ENCODE results near the gene HOXA5. TPM values are rescaled to one million over a fixed set of nuclear protein-coding genes. Genes with fewer than 3 reads are reported as not detected.
A peak's percentile ranks its signal among the peaks of the same experiment; 100 is the strongest.

Gene HOXA5
- total RNA-seq, 1 donor from 2014 or later, result not detected

GRCh38 chr7:27189997-27190748, 46.7 kb upstream of the HOXA5 start:
- peaks cover 87% of the 10 kb centered on the region for H3K27me3 Mint-ChIP-seq (ENCODE audit: low read depth)
- no peak for TF ChIP-seq CTCF (IDR thresholded peaks at IDR 0.05)
- H3K4me1 Mint-ChIP-seq (ENCODE audit: low read depth), result peaks cover 31% of the 10 kb centered on the region
- H3K4me3 Mint-ChIP-seq (ENCODE audit: unreplicated experiment), result no peak overlapping the region
- no peaks in the 10 kb centered on the region for H3K9me3 Mint-ChIP-seq (ENCODE audit: low read depth)
- no peak overlapping the region for H3K27ac Mint-ChIP-seq (ENCODE audit: unreplicated experiment)
- H3K36me3 Mint-ChIP-seq (ENCODE audit: low read depth), result peaks cover 4% of the 10 kb centered on the region
- DNase-seq (ENCODE audit: low spot score), result no peak

GRCh38 chr7:27189295-27189996, 46.0 kb upstream of the HOXA5 start:
- H3K27ac Mint-ChIP-seq (ENCODE audit: unreplicated experiment), result no peak overlapping the region
- no peaks in the 10 kb centered on the region for H3K9me3 Mint-ChIP-seq (ENCODE audit: low read depth)
- H3K27me3 Mint-ChIP-seq (ENCODE audit: low read depth), result peaks cover 86% of the 10 kb centered on the region

GRCh38 chr7:27188386-27189294, 45.2 kb upstream of the HOXA5 start:
- Mint-ChIP-seq H3K4me3 (ENCODE audit: unreplicated experiment) (peak overlapping the region; percentile 66), H3K4me1 (ENCODE audit: low read depth) (peaks cover 44% of the 10 kb centered on the region), H3K36me3 (ENCODE audit: low read depth) (peaks cover 4% of the 10 kb centered on the region), H3K27me3 (ENCODE audit: low read depth) (peaks cover 85% of the 10 kb centered on the region), H3K9me3 (ENCODE audit: low read depth) (no peaks in the 10 kb centered on the region), H3K27ac (ENCODE audit: unreplicated experiment) (no peak overlapping the region)
- no peak for DNase-seq (ENCODE audit: low spot score)
- no peak for TF ChIP-seq CTCF (IDR thresholded peaks at IDR 0.05)

More at GRCh38 chr7:27189295-27189996, 46.0 kb upstream of the HOXA5 start:
- no peak for TF ChIP-seq CTCF (IDR thresholded peaks at IDR 0.05)
- DNase-seq (ENCODE audit: low spot score), result no peak
- Mint-ChIP-seq H3K4me3 (ENCODE audit: unreplicated experiment) (peak overlapping the region; percentile 66), H3K36me3 (ENCODE audit: low read depth) (peaks cover 4% of the 10 kb centered on the region), H3K4me1 (ENCODE audit: low read depth) (peaks cover 38% of the 10 kb centered on the region)

GRCh38 chr7:27187475-27188385, 44.2 kb upstream of the HOXA5 start:
- peak; percentile 67 for DNase-seq (ENCODE audit: low spot score)
- Mint-ChIP-seq H3K4me1 (ENCODE audit: low read depth) (peaks cover 44% of the 10 kb centered on the region), H3K9me3 (ENCODE audit: low read depth) (no peaks in the 10 kb centered on the region), H3K27ac (ENCODE audit: unreplicated experiment) (no peak overlapping the region), H3K36me3 (ENCODE audit: low read depth) (peaks cover 4% of the 10 kb centered on the region), H3K4me3 (ENCODE audit: unreplicated experiment) (peak overlapping the region; percentile 66), H3K27me3 (ENCODE audit: low read depth) (peaks cover 83% of the 10 kb centered on the region)
- TF ChIP-seq CTCF (IDR thresholded peaks at IDR 0.05), result no peak
